Mesothelial cell of epicardium (in vitro differentiated cells): Measurements from ENCODE around the gene KRTAP10-11. TPM values are rescaled to one million over a fixed set of nuclear protein-coding genes. Genes with fewer than 3 reads are reported as not detected.

Experiments used
- DNase-seq, 2 experiments: peaks; one replicate each; pipeline ENCODE4 v3.0.0; 2021; ENCODE audit warnings: low spot score in 2 of 2; ENCODE audit not compliant: unreplicated experiment in 2 of 2
- H3K27ac Mint-ChIP-seq: 2 replicates; pipeline ENCODE4 v1.8.0; 2021; ENCODE audit warnings: mixed read lengths
- H3K27me3 Mint-ChIP-seq: 2 replicates; pipeline ENCODE4 v1.8.0; 2021; ENCODE audit warnings: low read depth, mixed read lengths
- H3K36me3 Mint-ChIP-seq: 2 replicates; pipeline ENCODE4 v1.8.0; 2021; ENCODE audit warnings: mixed read lengths
- H3K4me1 Mint-ChIP-seq: 2 replicates; pipeline ENCODE4 v1.8.0; 2021; ENCODE audit warnings: mixed read lengths
- H3K4me3 Mint-ChIP-seq: 2 replicates; pipeline ENCODE4 v1.8.0; 2021; ENCODE audit warnings: mild to moderate bottlenecking, moderate library complexity, mixed read lengths
- H3K9me3 Mint-ChIP-seq: 2 replicates; pipeline ENCODE4 v1.8.0; 2021; ENCODE audit warnings: mixed read lengths
- total RNA-seq: library from RNA; stranded (reverse); gene quantifications from 3 replicates; pipeline ENCODE4 v1.2.1, GENCODE V29; 2021
- TF ChIP-seq, protein P1 (sequence below): fragments of 200-600 bp; sonication (generic); IDR thresholded peaks from one replicate; pipeline ENCODE4 v1.5.0; 2021; ENCODE audit warnings: antibody characterized with exemption; ENCODE audit not compliant: unreplicated experiment

Gene KRTAP10-11
- total RNA-seq, 1 donor from 2014 or later: not detected

GRCh38 chr21:44643741-44644310, 2.4 kb upstream of the KRTAP10-11 start:
- Mint-ChIP-seq H3K4me3 (no peak overlapping the region), H3K27me3 (peaks cover 10% of the 10 kb centered on the region), H3K27ac (no peak overlapping the region), H3K4me1 (peaks cover 3% of the 10 kb centered on the region), H3K9me3 (peaks cover 37% of the 10 kb centered on the region), H3K36me3 (no peaks in the 10 kb centered on the region)
- TF ChIP-seq, protein P1, sequence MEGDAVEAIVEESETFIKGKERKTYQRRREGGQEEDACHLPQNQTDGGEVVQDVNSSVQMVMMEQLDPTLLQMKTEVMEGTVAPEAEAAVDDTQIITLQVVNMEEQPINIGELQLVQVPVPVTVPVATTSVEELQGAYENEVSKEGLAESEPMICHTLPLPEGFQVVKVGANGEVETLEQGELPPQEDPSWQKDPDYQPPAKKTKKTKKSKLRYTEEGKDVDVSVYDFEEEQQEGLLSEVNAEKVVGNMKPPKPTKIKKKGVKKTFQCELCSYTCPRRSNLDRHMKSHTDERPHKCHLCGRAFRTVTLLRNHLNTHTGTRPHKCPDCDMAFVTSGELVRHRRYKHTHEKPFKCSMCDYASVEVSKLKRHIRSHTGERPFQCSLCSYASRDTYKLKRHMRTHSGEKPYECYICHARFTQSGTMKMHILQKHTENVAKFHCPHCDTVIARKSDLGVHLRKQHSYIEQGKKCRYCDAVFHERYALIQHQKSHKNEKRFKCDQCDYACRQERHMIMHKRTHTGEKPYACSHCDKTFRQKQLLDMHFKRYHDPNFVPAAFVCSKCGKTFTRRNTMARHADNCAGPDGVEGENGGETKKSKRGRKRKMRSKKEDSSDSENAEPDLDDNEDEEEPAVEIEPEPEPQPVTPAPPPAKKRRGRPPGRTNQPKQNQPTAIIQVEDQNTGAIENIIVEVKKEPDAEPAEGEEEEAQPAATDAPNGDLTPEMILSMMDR: no peak
- DNase-seq: peak in 1 of 2 experiments; percentile 16

DNA sequence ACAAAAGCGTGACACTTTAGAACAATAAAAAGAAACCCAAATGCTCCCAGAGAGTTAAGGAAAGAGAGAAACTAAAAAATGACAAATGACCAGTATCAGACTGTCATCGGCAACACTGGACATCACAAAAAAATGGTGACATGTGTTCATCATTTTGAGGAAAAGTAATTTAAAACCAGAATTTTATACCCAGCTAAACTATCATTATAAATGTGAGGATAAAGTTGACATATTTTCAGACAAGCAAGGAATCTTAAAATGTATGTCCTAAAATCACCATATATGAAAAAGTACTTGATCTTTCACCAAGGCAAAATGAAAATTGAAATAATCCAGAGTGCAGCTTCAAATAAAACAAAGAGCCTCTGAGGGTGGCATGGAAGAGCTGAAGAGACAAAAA, 1.3 kb upstream of the KRTAP10-11 start:
- peaks cover 37% of the 10 kb centered on the region for H3K9me3 Mint-ChIP-seq

GRCh38 chr21:44647222-44647552, 973 bp downstream of the KRTAP10-11 start:
- DNase-seq: peak in 1 of 2 experiments; percentile 33
- H3K4me3 Mint-ChIP-seq: no peak overlapping the region
- TF ChIP-seq, protein P1: no peak
- H3K27me3 Mint-ChIP-seq: peaks cover 8% of the 10 kb centered on the region
- H3K27ac Mint-ChIP-seq: no peak overlapping the region
- peaks cover 27% of the 10 kb centered on the region for H3K9me3 Mint-ChIP-seq
- no peaks in the 10 kb centered on the region for H3K36me3 Mint-ChIP-seq
- peaks cover 3% of the 10 kb centered on the region for H3K4me1 Mint-ChIP-seq

More for the DNA sequence above, 1.3 kb upstream of the KRTAP10-11 start:
- Mint-ChIP-seq H3K27me3 (peaks cover 10% of the 10 kb centered on the region), H3K4me1 (peaks cover 3% of the 10 kb centered on the region), H3K27ac (no peak overlapping the region), H3K36me3 (no peaks in the 10 kb centered on the region), H3K4me3 (no peak overlapping the region)
- DNase-seq: no peak
- TF ChIP-seq, protein P1: no peak

GRCh38 chr21:44648557-44649311, 2.5 kb downstream of the KRTAP10-11 start:
- Mint-ChIP-seq H3K27ac (no peak overlapping the region), H3K4me3 (no peak overlapping the region), H3K36me3 (no peaks in the 10 kb centered on the region), H3K9me3 (peaks cover 15% of the 10 kb centered on the region), H3K4me1 (peaks cover 3% of the 10 kb centered on the region), H3K27me3 (peaks cover 8% of the 10 kb centered on the region)
- TF ChIP-seq, protein P1: no peak
- peak in 1 of 2 experiments; percentile 33 for DNase-seq

DNA sequence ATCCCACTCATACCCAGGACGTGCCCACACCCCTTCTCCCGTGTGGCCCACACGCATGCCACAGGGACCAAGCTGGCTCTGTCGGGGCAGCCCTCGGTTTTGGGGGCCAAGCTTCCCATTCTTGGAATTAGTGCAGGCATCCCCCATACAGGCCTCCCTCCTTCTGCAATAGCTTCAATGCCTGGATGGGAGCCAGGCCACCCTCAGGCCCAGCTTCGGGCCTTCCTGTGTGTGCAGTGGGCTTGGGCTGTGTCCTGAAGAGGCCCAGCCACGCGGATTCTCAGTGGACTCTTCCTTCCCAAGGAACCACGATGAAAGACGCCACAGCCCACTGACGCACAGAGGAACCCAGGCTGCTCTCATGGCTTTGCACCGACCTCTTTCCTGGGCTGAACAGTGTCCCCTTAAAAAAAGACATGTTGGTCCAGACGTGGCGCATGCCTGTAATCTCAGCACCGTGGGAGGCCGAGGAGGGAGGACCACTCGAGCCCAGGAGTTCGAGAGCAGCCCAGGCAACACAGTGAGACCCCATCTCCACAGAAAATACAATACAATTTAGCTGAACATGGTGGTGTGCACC, 3.4 kb downstream of the KRTAP10-11 start:
- no peak overlapping the region for H3K27ac Mint-ChIP-seq
- H3K9me3 Mint-ChIP-seq: peaks cover 6% of the 10 kb centered on the region
- DNase-seq: peak in 1 of 2 experiments; percentile 35
- peaks cover 3% of the 10 kb centered on the region for H3K4me1 Mint-ChIP-seq
- H3K36me3 Mint-ChIP-seq: no peaks in the 10 kb centered on the region
- no peak overlapping the region for H3K4me3 Mint-ChIP-seq
- TF ChIP-seq, protein P1: no peak
- H3K27me3 Mint-ChIP-seq: peaks cover 8% of the 10 kb centered on the region
